Measurements from ENCODE around the gene MARCHF10. TPM values are rescaled to one million over a fixed set of nuclear protein-coding genes. Genes with fewer than 3 reads are reported as not detected.

MARCHF10 gene
- total RNA-seq, 1 experiment from 2014 or later: not detected

- Histone ChIP-seq H4K20me1 (ENCODE audit: insufficient read depth) (no peaks in the 10 kb centered on the region), H3K27ac (ENCODE audit: low read depth, low read length) (no peak overlapping the region), H3K9me2 (ENCODE audit: insufficient read depth) (no peaks in the 10 kb centered on the region), H3K9ac (ENCODE audit: low read length) (no peak overlapping the region), H3K27me3 (ENCODE audit: insufficient read depth, low read length) (no peaks in the 10 kb centered on the region), H3K36me3 (ENCODE audit: control insufficient read depth in 1 of 2, insufficient read depth in 2 of 2, low read length in 2 of 2) (no peaks in the 10 kb centered on the region), H3K4me3 (replicated peaks in 1 of 2; ENCODE audit: low read depth in 1 of 2, low read length in 2 of 2) (no peak overlapping the region), H3K79me2 (ENCODE audit: insufficient read depth, low read length) (no peaks in the 10 kb centered on the region), H2AFZ (ENCODE audit: low read depth, low read length, poor library complexity, severe bottlenecking) (no peak overlapping the region), H3K4me1 (ENCODE audit: control insufficient read depth in 1 of 2, insufficient read depth in 2 of 2, low read length in 2 of 2) (peaks cover 19 to 49% of the 10 kb centered on the region in 2 experiments), H3K4me2 (ENCODE audit: low read length) (no peak overlapping the region), H3K9me3 (ENCODE audit: control insufficient read depth in 1 of 2, insufficient read depth in 1 of 2, low read depth in 1 of 2, low read length in 2 of 2) (no peaks in the 10 kb centered on the region)
- DNase-seq (ENCODE audit: low read depth, low spot score): no peak
- intact Hi-C loops (cut with micrococcal nuclease): no loop called here
- CTCF ChIA-PET: no interaction called here
- BruUV-seq (replicated peaks): no TSS peak
- POLR2A ChIA-PET: no interaction called here
- no peak for TF ChIP-seq RAD21 (IDR thresholded peaks at IDR 0.05; ENCODE audit: low read depth)
- no peak for TF ChIP-seq EZH2phosphoT487 (IDR thresholded peaks at IDR 0.05; ENCODE audit: borderline replicate concordance)
- no peak for TF ChIP-seq ZNF274 (IDR thresholded peaks at IDR 0.05; ENCODE audit: low read depth, low read length)
- no peak for TF ChIP-seq ZFX (IDR thresholded peaks at IDR 0.05)
- TF ChIP-seq SP1 (IDR thresholded peaks at IDR 0.05; ENCODE audit: low read depth): no peak
- TF ChIP-seq TCF7L2 (IDR thresholded peaks at IDR 0.05; ENCODE audit: borderline replicate concordance, extremely low read depth, insufficient read depth, insufficient read length): no peak
- TF ChIP-seq, protein P1, sequence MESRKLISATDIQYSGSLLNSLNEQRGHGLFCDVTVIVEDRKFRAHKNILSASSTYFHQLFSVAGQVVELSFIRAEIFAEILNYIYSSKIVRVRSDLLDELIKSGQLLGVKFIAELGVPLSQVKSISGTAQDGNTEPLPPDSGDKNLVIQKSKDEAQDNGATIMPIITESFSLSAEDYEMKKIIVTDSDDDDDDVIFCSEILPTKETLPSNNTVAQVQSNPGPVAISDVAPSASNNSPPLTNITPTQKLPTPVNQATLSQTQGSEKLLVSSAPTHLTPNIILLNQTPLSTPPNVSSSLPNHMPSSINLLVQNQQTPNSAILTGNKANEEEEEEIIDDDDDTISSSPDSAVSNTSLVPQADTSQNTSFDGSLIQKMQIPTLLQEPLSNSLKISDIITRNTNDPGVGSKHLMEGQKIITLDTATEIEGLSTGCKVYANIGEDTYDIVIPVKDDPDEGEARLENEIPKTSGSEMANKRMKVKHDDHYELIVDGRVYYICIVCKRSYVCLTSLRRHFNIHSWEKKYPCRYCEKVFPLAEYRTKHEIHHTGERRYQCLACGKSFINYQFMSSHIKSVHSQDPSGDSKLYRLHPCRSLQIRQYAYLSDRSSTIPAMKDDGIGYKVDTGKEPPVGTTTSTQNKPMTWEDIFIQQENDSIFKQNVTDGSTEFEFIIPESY (IDR thresholded peaks at IDR 0.05; ENCODE audit: extremely low read depth, insufficient replicate concordance, low read length): no peak
- TF ChIP-seq CTCF (IDR thresholded peaks at IDR 0.05 in 2 of 3, conservative IDR thresholded peaks at IDR 0.05 in 1 of 3; ENCODE audit: borderline replicate concordance in 1 of 3, insufficient read depth in 1 of 3, low read depth in 2 of 3, low read length in 2 of 3): no peak
- no peak for TF ChIP-seq ELF1 (IDR thresholded peaks at IDR 0.05; ENCODE audit: borderline replicate concordance, low read depth)
- TF ChIP-seq YY1 (IDR thresholded peaks at IDR 0.05; ENCODE audit: extremely low read depth, insufficient replicate concordance, low read depth, low read length): no peak
- no peak for TF ChIP-seq MAX (IDR thresholded peaks at IDR 0.05)
- TF ChIP-seq FOSL1 (IDR thresholded peaks at IDR 0.05; ENCODE audit: low read depth): no peak
- TF ChIP-seq, protein P2, sequence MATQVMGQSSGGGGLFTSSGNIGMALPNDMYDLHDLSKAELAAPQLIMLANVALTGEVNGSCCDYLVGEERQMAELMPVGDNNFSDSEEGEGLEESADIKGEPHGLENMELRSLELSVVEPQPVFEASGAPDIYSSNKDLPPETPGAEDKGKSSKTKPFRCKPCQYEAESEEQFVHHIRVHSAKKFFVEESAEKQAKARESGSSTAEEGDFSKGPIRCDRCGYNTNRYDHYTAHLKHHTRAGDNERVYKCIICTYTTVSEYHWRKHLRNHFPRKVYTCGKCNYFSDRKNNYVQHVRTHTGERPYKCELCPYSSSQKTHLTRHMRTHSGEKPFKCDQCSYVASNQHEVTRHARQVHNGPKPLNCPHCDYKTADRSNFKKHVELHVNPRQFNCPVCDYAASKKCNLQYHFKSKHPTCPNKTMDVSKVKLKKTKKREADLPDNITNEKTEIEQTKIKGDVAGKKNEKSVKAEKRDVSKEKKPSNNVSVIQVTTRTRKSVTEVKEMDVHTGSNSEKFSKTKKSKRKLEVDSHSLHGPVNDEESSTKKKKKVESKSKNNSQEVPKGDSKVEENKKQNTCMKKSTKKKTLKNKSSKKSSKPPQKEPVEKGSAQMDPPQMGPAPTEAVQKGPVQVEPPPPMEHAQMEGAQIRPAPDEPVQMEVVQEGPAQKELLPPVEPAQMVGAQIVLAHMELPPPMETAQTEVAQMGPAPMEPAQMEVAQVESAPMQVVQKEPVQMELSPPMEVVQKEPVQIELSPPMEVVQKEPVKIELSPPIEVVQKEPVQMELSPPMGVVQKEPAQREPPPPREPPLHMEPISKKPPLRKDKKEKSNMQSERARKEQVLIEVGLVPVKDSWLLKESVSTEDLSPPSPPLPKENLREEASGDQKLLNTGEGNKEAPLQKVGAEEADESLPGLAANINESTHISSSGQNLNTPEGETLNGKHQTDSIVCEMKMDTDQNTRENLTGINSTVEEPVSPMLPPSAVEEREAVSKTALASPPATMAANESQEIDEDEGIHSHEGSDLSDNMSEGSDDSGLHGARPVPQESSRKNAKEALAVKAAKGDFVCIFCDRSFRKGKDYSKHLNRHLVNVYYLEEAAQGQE (IDR thresholded peaks at IDR 0.05; ENCODE audit: low read depth): no peak
- TF ChIP-seq SIN3A (IDR thresholded peaks at IDR 0.05; ENCODE audit: low read depth): no peak
- no peak for TF ChIP-seq CBX3 (IDR thresholded peaks at IDR 0.05; ENCODE audit: low read depth)
- no peak for TF ChIP-seq JUND (IDR thresholded peaks at IDR 0.05)
- TF ChIP-seq EZH2 (IDR thresholded peaks at IDR 0.05): no peak
- no peak for TF ChIP-seq POLR2A (IDR thresholded peaks at IDR 0.05; ENCODE audit: borderline replicate concordance, extremely low read depth, insufficient read depth, insufficient read length)
- no peak for ATAC-seq
- RAD21 ChIA-PET (ENCODE audit: low non-redundant PET in 1 of 2, low total read pairs in 2 of 2, uncharacterized antibody in 2 of 2, unreplicated experiment in 2 of 2): no interaction called here
Measured at GRCh38 chr17:62717889-62718288, 90.2 kb downstream of the MARCHF10 start.
